Left colon (tissue), 2 donors: ENCODE results near the gene RADIL. TPM values are rescaled to one million over a fixed set of nuclear protein-coding genes. Genes with fewer than 3 reads are reported as not detected.
"Not testable (repeated sequence)": the region's sequence is repeated elsewhere in the genome, so short reads cannot be mapped to it uniquely, and the experiment has no call there.

Experiments
- ATAC-seq: fragments of 200-7000 bp; cut with Tn5 transposase; one replicate; pipeline ENCODE4 v1.9.1; 2020; ENCODE audit warnings: mild to moderate bottlenecking, moderate library complexity
- DNase-seq, 2 donors: peaks; one replicate each; pipeline ENCODE4 v3.0.0-alpha.2; 2020
- intact Hi-C, 2 donors: fragments of 100-400 bp; cut with DNase I in 1 of 2; cut with micrococcal nuclease in 1 of 2; formaldehyde crosslinking; loops; one replicate each; pipeline versions ENCODE4 v1.11.2 to v1.14.0; 2022; cut with DNase I, micrococcal nuclease
- total RNA-seq, 2 donors: library from RNA; stranded (reverse); fragmentation: NEBNext Ultra II Directional; extraction: Animal tissue kit (Norgen Biotek cat#: 25700); gene quantifications; one replicate each; pipeline ENCODE4 v1.2.1, GENCODE V29; 2021
- donor health status: DM: no; HTN: no; CAD: no.
- donor health status: DM: yes; HTN: yes; CAD: no.

The RADIL gene
- total RNA-seq, 2 donors from 2014 or later, result 1.4 to 1.9 TPM

DNA sequence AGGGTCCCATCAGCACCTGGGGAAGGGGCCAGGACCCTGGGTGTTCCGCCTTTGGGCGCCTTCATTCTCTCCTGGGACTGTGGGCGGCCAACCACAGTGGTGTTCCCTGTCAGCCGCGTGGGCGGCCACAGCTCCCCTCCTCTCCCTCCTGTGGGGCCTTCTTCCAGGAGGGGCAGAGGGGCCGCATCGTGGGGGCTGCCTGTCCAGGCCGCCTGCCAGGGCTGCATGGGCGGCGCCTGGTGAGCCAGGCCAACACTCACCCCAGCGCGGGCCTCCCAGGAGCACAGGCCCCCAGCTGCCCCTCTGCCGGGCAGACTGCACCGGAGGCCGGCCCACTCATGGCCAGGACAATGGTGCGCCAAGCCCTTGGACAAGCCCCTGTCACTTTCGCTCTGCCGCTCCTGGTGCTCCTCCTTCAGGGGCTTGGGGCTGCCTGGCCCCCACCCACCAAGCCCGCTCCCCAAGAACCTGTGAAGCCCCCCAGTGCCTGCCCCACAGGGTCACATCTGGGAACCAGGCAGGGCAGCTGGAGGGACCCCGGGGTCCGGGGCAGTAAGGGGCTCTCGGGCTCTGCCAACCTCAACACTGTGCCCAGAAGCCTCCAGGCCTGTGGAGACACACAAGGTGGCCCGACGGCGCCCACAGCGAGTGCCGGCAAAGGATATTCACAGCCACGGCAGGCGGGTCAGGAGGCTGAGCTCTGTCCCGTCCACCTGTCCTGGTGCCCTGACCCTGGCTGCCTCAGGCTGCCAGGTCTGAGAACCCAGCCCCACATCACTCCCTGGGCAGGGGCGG lies 65.3 kb downstream of the RADIL start:
- DNase-seq (no peak), ATAC-seq (no peak)
- intact Hi-C loops, result no loop called here

- intact Hi-C loops, result no loop called here
- DNase-seq (no peak), ATAC-seq (no peak)
Observed at GRCh38 chr7:4817178-4817901, 66.2 kb downstream of the RADIL start.

- DNase-seq (no peak), ATAC-seq (no peak)
- intact Hi-C loops, result no loop called here
Observed at GRCh38 chr7:4816419-4817080, 67.0 kb downstream of the RADIL start.

DNA sequence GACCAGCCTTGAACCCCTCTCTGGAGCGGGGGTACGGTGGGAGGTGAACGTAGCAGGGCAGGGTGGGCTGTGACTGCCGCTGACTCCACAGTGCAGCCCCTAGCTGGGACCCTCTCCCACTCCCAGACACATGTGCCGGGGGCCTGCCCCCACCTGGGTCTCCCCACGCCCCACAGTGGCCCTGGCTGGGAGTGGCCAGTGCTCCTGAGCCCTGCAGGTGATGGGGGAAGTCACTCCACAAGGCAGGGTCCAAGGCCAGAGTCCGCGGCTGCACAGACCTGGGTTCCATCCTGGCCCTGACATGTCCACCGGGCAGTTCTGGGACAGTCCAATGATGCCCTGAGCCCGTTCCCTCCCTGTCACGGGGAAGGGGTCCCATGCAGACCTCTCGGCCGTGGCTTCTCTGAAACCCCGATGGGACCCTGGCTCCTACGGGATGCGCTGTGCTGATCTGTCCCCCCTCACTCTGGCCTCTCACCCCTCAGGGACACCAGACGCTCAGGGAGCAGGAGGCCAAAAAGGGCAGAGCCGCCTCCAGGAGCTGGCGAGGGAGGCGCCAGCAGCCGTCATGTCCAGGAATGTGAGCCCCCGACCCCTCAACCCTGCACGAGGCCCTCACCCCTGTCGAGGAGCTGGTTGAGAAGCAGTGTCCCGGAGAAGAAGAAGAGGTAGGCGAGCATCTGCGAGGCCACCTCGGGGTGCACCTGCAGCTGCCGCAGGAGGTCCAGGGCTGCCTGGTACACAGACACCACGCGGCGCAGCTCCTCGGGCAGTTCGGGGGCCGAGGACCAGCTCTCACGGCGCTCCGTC lies 67.7 kb downstream of the RADIL start:
- intact Hi-C loops, result no loop called here

DNA sequence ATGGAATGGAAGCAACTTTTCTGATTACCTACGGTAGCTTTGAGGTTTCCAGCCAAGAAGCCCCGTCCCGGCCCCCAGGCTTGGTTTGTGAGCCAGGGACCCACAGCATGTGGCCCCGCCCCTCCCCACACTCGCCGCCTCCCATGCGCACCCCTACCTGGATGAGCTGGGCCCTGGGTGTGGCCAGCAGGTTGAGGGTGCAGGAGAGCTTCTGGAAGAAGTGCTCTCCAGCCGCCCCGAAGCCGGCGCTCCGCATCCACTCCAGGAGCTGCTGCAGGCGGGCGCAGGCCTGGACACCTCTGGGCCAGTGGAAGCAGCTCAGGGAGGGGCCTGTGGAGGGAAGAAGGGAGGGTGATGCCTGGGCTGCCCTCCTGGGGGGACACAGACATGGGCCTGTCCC lies 68.4 kb downstream of the RADIL start:
- intact Hi-C loops, result no loop called here
- DNase-seq, result no peak
- ATAC-seq, result no peak

More for the DNA sequence above, 67.7 kb downstream of the RADIL start:
- ATAC-seq, result no peak
- DNase-seq, result no peak

DNA sequence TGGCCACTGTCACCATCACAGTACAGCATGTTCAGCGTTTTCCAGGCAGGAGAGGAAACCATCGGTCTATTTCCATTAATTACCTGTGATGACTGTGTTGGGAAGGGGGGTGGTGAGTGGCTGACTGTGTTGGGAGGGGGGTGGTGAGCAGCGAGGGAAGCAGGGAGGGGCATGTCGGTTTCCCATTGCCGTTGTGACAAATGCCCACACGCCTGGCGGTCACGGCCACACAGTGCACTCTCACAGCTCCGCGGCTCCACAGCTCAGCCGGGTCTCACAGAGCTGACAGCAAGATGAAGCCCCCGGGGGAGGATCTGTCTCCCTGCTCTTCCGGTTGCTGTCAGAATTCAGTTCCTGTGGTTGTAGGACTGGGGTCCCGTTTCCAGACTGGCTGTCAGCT lies 69.1 kb downstream of the RADIL start:
- intact Hi-C loops, result no loop called here
- no peak for ATAC-seq
- DNase-seq, result no peak

GRCh38 chr7:4809666-4810065 lies 73.8 kb downstream of the RADIL start:
- intact Hi-C loops, result no loop called here
- no peak for ATAC-seq

GRCh38 chr7:4809091-4809591 lies 74.4 kb downstream of the RADIL start:
- intact Hi-C loops, result no loop called here
- DNase-seq (no peak), ATAC-seq (no peak)

More at GRCh38 chr7:4809666-4810065, 73.8 kb downstream of the RADIL start:
- DNase-seq, result no peak

DNA sequence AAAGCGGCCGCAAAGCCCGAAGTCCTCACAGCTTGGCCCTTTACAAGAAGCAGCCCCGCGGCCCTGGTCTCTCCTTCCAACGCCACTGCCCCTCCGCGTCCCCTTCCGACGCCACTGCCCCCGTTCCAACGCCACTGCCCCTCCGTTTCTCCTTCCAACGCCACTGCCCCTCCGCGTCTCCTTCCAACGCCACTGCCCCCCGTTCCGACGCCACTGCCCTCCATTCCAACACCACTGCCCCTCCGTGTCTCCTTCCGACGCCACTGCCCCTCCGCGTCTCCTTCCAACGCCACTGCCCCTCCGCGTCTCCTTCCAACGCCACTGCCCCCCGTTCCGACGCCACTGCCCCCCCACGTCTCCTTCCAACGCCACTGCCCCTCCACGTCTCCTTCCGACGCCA lies 75.0 kb downstream of the RADIL start:
- no peak for DNase-seq
- no peak for ATAC-seq
- intact Hi-C loops, result no loop called here

DNA sequence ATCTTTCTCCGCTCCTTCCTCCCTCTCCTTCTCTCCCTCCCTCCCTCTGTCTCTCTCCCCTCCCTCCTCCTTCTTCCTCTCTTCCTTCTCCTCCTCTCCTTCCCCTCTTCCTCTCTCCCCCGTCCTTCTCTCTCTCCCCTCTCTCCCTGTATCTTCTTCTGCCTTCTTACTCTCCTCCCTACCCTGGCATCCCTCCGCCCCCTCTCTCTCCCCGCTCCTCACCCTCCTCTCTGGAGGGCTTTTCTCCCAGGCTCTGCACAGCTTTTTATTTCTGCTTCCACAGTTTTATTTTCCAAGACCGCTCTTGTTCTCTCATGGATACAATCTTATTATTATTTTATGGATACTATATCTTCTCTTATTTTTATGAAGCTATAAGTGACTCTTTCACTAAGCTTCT lies 75.5 kb downstream of the RADIL start:
- intact Hi-C loops, result no loop called here
- ATAC-seq (no peak), DNase-seq (no peak)

- intact Hi-C loops, result no loop called here
- ATAC-seq (no peak), DNase-seq (no peak)
Observed at GRCh38 chr7:4807598-4808016, 75.9 kb downstream of the RADIL start.

GRCh38 chr7:4806983-4807597 lies 76.4 kb downstream of the RADIL start:
- ATAC-seq, result no peak
- intact Hi-C loops, result no loop called here

DNA sequence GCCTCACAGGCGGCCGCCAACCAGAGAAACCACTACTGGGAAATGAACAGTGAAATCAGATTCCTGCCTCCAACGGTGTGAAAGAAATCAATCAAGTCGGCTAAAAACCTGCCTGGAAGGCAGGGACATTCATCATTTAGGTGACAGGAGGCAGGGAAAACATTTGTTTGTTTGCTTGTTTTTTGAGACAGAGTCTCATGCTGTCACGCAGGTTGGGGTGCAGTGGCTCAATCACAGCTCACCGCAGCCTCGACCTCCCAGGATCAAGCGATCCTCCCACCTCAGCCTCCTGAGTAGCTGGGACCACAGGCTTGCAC lies 77.6 kb downstream of the RADIL start:
- intact Hi-C loops, result no loop called here

More at GRCh38 chr7:4806983-4807597, 76.4 kb downstream of the RADIL start:
- no peak for DNase-seq

GRCh38 chr7:4805110-4805983 lies 78.2 kb downstream of the RADIL start:
- DNase-seq (no peak), ATAC-seq (no peak)
- intact Hi-C loops, result no loop called here

More for the DNA sequence above, 77.6 kb downstream of the RADIL start:
- DNase-seq (no peak), ATAC-seq (no peak)

DNA sequence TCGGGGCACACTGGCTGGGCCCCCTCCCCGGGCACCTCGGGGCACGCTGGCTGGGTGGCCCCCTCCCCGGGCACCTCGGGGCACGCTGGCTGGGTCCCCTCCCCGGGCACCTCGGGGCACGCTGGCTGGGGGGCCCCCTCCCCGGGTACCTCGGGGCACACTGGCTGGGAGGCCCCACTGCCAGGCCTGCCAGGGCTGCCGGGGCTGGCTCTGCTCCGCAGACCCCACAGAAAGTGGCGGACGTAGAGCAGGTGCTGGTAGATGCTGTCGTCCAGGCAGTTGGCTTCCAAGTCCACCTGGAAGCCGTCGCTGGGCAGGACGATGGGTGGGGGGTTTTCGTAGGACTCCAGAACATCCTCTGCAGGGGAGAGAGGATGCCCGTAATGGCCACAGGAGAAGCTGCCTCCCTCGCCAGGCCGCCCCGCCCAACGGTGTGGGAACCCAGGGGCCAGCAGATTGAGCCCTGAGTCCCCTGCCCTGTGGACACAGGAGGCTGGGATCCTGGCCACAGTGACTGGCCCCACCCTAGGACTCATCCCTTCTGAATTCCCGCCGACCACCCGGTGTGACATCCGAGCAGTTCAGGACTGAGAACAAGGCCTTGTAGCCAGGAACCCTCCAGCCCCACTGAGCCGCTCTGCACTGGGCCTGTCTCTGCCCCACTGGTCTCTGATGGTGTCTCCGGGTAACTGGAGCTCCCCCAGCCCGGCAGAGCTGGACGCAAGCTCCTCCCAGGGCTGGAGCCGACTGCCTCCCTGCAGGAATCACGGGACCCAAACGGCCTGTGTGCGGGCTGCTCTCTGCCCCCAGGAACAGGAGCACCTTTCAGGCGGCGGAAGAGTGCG lies 79.9 kb downstream of the RADIL start:
- DNase-seq (no peak), ATAC-seq (no peak)
- intact Hi-C loops, result no loop called here

DNA sequence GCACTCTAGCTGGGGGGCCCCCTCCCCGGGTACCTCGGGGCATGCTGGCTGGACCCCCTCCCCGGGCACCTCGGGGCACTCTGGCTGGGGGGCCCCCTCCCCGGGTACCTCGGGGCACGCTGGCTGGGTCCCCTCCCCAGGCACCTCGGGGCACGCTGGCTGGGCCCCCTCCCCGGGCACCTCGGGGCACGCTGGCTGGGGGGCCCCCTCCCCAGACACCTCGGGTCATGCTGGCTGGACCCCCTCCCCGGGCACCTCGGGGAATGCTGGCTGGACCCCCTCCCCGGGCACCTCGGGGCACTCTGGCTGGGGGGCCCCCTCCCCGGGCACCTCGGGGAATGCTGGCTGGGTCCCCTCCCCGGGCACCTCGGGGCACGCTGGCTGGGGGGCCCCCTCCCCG lies 80.9 kb downstream of the RADIL start:
- intact Hi-C loops, ATAC-seq, DNase-seq: not testable (repeated sequence)

DNA sequence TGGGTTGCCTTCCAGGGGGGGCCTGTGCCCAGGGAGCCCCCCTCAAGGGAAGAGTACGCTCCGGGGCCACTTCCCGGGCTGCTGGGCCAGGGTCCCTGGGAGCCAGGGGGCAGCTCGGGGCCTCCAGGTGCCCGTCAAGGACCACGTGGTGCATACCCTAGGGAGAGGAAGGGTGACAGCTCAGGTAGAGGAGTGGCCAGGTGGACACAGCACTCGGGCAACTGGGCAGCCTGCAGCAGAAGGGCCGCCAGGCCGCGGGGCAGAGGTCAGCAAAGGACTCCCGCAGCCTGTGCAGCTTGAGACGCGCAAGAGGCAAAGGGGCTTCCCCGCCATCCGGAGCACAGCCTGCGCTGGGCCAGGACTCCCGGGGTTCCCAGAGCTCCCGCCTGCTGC lies 81.7 kb downstream of the RADIL start:
- ATAC-seq (no peak), DNase-seq (no peak)
- intact Hi-C loops, result no loop called here
